Endothelial cell of coronary artery (primary cell): Measurements from ENCODE around the gene BEND6. TPM values are rescaled to one million over a fixed set of nuclear protein-coding genes. Genes with fewer than 3 reads are reported as not detected.

ENCODE experiments used
- total RNA-seq: library from RNA; depleted of rRNA; stranded (reverse); fragments of >200 nt; gene quantifications from 2 replicates; pipeline ENCODE4 v1.2.3, GENCODE V29; 2014

The BEND6 gene
- 1.1 and 1.7 TPM in 2 replicates for total RNA-seq

GRCh38 chr6:56954403-56955170 lies at the start of gene BEND6:
Gene BEND6, plus strand, starts transcription at chr6:56955107. Its CDS starts 26,704 bp downstream, at chr6:56981811.

GRCh38 chr6:57046332-57047256 lies 91.7 kb downstream of the BEND6 start, which contains the start of gene KIAA1586:
Gene KIAA1586, plus strand, starts transcription at chr6:57046693. Its CDS starts 63 bp downstream, at chr6:57046756.

Other genes with a start within 250 kb of the BEND6 start
- 13.3 and 18.0 TPM in 2 replicates for gene KIAA1586, start 91.6 kb downstream of the BEND6 start, total RNA-seq
- gene ZNF451, start 135.1 kb downstream of the BEND6 start, total RNA-seq, result 48.1 and 63.6 TPM in 2 replicates
- 3.1 and 7.0 TPM in 2 replicates for gene BAG2, start 217.2 kb downstream of the BEND6 start, total RNA-seq